AG10803 (cell line): ENCODE measurements around the gene KRT16.
"Not testable (repeated sequence)": the region's sequence is repeated elsewhere in the genome, so short reads cannot be mapped to it uniquely, and the experiment has no call there.

Experiments used
- DNase-seq: peaks from one replicate; pipeline ENCODE4 v3.0.0; 2010; ENCODE audit warnings: low read depth
- H3K4me3 ChIP-seq: 2 replicates; pipeline ENCODE4 v1.5.1; 2011; ENCODE audit warnings: mild to moderate bottlenecking, low read length, control low read depth
- TF ChIP-seq, protein P1 (sequence below): conservative IDR thresholded peaks from 2 replicates; pipeline ENCODE4 v1.5.1; 2011; ENCODE audit warnings: mild to moderate bottlenecking, low read length, control low read depth, inconsistent platforms

Gene KRT16

DNA sequence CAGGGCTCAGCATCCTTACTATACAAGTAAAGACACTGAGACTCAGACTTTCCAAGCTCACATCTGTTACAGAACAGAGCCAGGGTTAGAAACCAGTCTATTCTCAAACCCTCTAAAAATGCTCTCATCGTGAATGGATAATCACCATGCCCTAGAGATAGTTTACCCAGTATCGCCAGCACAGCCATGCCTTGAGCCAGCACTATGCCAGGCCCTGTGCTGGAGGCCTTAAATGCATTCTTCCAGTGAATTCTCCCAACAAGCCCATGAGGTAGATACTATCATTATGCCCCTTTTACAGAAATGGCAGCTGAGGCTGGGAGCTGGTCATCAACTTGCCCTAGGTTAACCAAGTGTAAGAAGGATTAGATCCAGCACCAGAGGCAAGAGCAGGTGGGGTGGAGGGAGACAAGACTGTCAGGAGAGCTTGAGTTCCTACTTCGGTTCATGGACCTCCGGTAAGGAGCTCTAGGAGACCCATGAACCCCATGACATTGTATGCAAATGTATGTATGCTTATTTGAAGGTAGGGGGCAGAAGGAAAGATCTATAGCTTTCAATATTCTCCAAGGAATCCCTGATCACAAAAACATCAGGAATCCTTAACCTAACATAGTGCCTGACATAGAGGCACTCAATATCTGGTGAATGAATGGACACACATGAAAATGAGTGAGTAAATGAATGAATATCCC lies 31.1 kb downstream of the KRT16 start:
- no peak for DNase-seq
- TF ChIP-seq, protein P1, sequence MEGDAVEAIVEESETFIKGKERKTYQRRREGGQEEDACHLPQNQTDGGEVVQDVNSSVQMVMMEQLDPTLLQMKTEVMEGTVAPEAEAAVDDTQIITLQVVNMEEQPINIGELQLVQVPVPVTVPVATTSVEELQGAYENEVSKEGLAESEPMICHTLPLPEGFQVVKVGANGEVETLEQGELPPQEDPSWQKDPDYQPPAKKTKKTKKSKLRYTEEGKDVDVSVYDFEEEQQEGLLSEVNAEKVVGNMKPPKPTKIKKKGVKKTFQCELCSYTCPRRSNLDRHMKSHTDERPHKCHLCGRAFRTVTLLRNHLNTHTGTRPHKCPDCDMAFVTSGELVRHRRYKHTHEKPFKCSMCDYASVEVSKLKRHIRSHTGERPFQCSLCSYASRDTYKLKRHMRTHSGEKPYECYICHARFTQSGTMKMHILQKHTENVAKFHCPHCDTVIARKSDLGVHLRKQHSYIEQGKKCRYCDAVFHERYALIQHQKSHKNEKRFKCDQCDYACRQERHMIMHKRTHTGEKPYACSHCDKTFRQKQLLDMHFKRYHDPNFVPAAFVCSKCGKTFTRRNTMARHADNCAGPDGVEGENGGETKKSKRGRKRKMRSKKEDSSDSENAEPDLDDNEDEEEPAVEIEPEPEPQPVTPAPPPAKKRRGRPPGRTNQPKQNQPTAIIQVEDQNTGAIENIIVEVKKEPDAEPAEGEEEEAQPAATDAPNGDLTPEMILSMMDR: no peak

DNA sequence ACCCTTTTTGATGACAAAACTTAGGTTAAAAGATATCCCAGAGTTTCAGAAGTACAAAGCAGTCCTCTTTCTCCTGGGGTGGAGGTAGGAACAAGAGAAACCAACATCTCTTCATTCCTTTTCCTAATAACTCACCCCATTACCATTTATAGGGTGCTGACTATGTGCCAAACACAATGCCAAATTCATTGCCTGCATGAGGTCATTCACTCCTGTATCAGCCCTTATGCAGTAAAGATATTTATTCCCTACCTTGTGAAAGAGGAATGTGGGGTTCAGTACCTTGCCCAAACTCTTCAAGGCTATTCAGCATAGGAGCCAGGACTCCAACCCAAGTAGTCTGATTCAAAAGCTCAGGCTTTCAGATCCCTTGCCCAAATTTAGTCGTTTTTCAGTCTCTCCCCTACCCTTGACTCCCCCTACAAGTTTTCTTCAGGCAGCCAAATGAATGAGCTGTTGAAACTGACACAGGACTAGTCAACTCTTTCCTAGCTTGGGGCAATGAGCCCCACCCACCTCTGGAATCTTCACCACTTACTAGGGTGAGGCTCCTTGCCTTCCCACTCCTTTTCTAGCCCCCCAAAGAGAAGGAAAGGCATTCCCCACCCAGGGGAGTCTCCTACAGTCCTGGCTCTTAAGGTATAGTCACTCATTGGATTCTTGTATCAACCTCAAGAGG lies 31.7 kb downstream of the KRT16 start:
- DNase-seq: no peak
- TF ChIP-seq, protein P1: no peak
- no peak overlapping the region for H3K4me3 ChIP-seq

More for the DNA sequence above, 31.1 kb downstream of the KRT16 start:
- no peak overlapping the region for H3K4me3 ChIP-seq

DNA sequence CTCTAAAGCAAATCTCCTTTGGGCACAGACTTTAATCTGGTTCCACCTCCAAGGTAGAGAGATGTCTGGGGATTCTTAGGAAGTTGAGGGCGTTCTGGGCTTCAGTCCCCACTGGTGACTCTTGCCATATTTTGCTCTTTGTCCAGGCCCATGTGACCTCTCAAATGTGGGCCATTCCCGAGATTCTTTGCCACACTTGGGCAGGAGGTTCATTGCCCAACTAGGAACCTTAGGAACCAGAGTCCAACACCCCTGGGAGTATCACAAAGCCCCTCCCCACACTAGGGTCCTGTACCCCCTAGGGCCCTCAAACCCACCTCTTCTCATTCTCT lies 32.4 kb downstream of the KRT16 start:
- DNase-seq: no peak
- TF ChIP-seq, protein P1: no peak
- H3K4me3 ChIP-seq: no peak overlapping the region

DNA sequence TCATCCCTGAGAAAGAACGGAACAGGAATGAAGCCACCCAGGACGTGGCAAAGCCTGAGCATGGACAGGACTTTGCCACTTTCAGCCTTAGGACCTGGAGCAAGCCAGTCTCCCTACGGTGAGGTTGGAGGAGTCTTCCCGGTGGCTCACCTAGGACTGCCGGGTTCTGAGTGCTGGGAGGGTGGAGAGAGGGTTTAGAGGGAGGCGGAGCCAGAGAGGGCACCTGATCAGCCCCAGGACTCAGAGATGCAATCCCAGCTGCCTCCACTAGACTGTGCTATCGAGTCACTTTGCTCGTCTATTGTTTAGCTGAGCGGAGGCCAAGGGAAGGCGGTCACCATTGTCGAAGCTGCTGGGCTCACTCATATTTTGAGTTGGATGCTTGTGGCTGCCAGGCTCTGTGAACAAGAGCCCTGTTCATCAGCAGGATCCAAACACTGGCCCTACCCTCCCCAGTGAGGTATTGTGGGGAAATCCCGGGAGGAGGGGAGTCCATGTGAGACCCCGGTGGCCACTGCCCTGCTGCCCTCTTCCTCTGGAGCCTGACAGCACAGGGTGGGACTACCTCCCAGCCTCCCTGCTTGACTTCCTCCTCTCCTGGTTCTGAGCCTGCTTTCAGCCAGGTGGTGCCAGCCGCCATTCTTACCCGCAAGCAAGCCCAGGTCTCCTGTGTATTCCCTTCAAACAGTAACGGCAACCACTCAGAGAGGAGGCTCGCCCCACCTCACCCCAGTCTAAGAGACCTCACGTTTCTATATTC lies 32.9 kb downstream of the KRT16 start:
- H3K4me3 ChIP-seq: no peak overlapping the region
- TF ChIP-seq, protein P1: peak; percentile 73
- peak; percentile 49 for DNase-seq

DNA sequence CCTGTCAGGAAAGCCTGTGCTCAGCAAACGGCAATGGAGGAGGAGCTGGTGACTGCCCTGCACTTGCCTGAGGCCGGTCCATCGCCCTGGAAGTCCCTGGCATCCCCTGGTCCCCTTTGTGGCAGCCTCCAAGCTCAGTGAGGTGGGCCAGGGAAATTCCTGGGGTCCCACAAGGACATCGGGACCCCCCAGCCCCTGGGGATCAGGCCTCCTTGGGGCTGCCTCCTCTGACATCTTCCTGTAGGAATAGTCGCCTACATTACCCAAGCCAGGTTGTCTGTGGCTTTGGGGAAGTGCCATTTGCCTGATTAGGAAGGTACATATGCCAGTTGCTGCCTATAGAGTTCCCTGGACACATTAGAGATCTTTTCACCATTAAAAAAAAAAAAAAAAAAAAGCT lies 33.6 kb downstream of the KRT16 start:
- no peak overlapping the region for H3K4me3 ChIP-seq
- TF ChIP-seq, protein P1: no peak
- DNase-seq: no peak

DNA sequence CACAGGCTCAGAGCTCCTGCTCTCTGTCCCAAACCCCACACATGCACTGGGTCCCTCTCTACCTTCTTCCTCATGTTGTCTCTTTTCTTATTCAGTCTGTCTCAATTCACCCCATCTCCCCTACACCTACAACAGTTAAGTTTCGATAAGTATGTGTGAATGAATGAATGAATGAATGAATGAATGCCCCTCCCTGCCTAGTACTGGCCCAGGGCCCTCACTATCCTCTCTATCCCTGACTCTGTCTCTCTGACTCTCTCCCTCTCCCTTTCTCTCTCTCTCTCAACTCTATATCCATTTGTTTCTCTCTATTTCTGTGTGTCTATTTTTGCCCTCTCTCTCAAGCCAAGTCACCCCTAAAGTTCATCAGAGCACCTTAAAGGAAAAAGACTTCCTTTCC lies 34.0 kb downstream of the KRT16 start:
- H3K4me3 ChIP-seq: no peak overlapping the region
- DNase-seq: no peak
- TF ChIP-seq, protein P1: no peak

DNA sequence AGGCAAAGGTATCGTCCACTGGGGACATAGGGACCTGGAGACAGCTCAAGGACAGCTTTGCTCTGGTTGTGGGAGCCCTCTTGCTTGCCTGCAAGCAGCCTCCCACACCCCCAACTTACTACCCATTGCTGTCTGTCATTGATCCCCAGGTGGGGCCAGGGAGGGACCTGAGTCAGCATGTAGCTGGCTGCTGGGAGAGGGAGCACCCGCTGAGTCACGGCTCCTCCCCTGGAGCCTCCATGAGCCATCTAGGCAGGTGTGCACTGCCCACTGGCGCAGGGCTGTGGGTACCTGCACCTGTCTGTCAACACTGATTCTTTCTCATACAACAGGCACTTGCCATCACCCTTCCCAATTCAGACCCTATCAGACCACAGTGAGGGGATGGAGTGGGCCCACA lies 35.8 kb downstream of the KRT16 start:
- not testable (repeated sequence) for DNase-seq, H3K4me3 ChIP-seq
